ENCODE data around the gene PPP1R1C. TPM values are rescaled to one million over a fixed set of nuclear protein-coding genes. Genes with fewer than 3 reads are reported as not detected.
"Not testable (repeated sequence)": the region's sequence is repeated elsewhere in the genome, so short reads cannot be mapped to it uniquely, and the experiment has no call there.

Gene PPP1R1C
- total RNA-seq, 1 donor from 2014 or later = 3.5 TPM

DNA sequence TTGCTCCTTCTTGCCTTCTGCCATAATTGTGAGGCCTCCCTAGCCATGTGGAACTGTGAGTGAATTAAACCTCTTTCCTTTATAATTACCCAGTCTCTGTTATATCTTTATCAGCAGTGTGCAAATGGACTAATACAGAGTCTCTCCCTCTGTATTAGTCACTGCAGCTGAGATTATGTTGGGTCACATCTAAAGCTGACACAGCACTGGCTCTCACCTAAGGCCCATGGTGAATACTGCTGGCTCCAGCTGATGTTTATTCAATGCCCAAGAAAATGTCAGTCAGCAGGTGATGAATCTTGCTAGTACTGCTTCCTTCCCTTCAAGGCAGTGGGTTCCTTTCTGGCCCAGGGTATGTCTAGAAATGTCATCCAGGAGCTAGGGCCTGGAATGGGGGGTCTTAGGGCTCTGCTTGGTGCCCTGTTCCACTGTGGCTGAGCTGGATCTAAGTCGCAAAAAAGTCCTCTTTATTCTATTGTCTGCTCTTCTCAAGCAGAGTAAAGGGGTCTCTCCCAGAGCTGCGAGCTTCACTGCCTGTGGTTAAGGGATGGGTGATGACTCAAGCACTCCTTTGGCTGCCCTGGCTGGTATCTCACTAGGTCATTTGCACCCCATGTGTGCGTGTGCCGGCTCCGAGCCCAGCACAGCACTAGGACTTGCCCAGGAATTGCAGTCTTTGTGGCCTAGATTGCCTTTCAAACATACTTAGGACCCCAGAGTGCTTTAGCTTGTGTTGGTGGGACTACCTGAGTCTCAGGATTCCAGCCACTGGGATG lies 29.9 kb downstream of the PPP1R1C start:
- DNase-seq (ENCODE audit: low read depth) = peak; percentile 62

DNA sequence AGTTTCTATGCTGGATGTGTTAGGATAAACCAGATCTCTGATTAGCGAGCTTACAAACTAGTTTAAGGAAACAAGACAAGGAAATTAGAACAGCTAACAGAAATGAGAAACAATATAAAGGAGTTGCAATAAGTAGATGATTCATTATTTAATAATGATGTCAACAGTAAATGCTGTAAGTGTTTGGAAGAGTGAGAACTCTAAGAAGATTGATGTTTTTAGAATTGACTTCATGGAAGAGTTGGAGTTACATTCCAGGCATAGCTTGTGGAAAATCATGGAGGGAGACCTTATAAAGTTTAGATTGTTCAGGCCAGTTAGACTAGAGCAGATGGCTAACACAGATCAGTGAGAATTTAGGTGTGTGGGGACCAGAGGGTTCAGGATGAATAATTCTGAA lies 32.6 kb downstream of the PPP1R1C start:
- peak; percentile 76 for DNase-seq (ENCODE audit: low read depth)

- DNase-seq (ENCODE audit: low read depth) = no peak
Observed at GRCh38 chr2:182019731-182020130, 34.1 kb downstream of the PPP1R1C start.

- DNase-seq (ENCODE audit: low read depth) = no peak
Observed at GRCh38 chr2:182020286-182021070, 34.8 kb downstream of the PPP1R1C start.

GRCh38 chr2:182023235-182023634 lies 37.6 kb downstream of the PPP1R1C start:
- DNase-seq (ENCODE audit: low read depth) = no peak

DNA sequence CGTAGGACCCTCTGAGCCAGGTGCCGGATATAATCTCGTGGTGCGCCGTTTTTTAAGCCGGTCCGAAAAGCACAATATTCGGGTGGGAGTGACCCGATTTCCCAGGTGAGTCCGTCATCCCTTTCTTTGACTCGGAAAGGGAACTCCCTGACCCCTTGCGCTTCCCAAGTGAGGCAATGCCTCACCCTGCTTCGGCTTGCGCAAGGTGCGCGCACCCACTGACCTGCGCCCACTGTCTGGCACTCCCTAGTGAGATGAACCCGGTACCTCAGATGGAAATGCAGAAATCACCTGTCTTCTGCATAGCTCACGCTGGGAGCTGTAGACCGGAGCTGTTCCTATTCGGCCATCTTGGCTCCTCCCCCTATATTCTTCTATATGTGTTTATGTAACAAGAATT lies 45.2 kb downstream of the PPP1R1C start:
- DNase-seq (ENCODE audit: low read depth) = not testable (repeated sequence)

- no peak for DNase-seq (ENCODE audit: low read depth)
Observed at GRCh38 chr2:182031956-182032355, 46.3 kb downstream of the PPP1R1C start.

GRCh38 chr2:182033449-182033848 lies 47.8 kb downstream of the PPP1R1C start:
- no peak for DNase-seq (ENCODE audit: low read depth)

GRCh38 chr2:182038576-182038975 lies 52.9 kb downstream of the PPP1R1C start:
- peak; percentile 66 for DNase-seq (ENCODE audit: low read depth)

- DNase-seq (ENCODE audit: low read depth) = no peak
Observed at GRCh38 chr2:182043021-182043420, 57.4 kb downstream of the PPP1R1C start.

DNA sequence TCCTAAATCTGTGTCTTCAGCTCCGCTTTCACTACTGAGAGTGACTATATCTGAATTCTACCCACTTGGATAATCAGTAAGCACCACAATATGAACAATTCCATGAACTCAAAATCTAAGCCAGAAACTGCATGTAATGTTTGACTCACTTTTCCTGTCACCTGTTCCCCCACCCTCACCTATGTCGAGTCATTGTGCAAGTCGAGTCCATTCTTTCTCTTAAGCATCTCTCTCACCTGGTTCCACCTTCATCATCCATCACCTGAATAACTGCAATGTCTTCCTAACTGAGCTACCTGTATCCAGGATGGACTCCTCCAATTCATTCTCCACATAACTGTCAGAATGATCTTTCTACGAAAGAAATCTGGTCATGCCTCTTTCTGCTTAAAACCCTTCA lies 58.2 kb downstream of the PPP1R1C start:
- no peak for DNase-seq (ENCODE audit: low read depth)

- DNase-seq (ENCODE audit: low read depth) = no peak
Observed at GRCh38 chr2:182047544-182047943, 61.9 kb downstream of the PPP1R1C start.

- no peak for DNase-seq (ENCODE audit: low read depth)
Observed at GRCh38 chr2:182048088-182048487, 62.4 kb downstream of the PPP1R1C start.

GRCh38 chr2:182048621-182049020 lies 63.0 kb downstream of the PPP1R1C start:
- DNase-seq (ENCODE audit: low read depth) = no peak

DNA sequence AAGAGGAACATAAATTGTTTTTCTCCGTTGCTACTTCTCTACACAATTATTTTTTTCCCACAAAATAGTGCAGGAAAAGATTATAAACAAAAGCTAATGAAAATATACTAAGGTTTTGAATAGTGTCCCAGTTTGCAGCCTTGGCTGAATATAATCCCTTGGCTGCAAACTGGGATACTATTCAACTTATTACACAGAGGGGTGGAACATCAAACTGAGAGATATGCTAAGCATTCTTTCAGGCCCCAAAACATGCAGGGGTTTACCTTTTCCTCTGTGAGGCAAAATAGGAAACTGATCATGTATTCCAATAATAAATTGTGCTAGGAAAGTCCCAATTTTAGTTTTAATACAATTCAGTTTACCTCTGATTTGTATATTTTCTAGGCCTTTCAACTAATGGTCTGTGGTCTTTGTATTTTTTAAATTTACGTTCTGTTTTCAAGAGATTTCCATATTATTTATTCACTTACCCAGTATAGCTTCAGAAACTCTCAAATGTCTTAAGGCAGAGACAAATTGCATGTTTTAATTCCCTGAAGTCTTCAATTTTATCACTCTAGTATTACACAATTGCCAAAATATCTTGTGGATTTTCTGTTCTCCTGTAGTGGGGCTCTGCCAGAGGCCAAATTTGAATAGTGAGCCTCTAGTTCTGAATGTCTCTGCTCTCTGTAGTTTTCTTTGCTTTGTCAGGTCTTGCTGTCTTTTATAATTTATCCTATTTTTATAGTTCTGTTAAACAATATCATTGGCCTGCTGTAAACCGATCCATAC lies 63.9 kb downstream of the PPP1R1C start:
- no peak for DNase-seq (ENCODE audit: low read depth)

GRCh38 chr2:182050333-182051135 lies 64.9 kb downstream of the PPP1R1C start:
- no peak for DNase-seq (ENCODE audit: low read depth)

- DNase-seq (ENCODE audit: low read depth) = no peak
Observed at GRCh38 chr2:182055993-182056392, 70.3 kb downstream of the PPP1R1C start.

GRCh38 chr2:182057002-182057401 lies 71.3 kb downstream of the PPP1R1C start:
- no peak for DNase-seq (ENCODE audit: low read depth)

- no peak for DNase-seq (ENCODE audit: low read depth)
Observed at GRCh38 chr2:182058056-182058455, 72.4 kb downstream of the PPP1R1C start.

DNA sequence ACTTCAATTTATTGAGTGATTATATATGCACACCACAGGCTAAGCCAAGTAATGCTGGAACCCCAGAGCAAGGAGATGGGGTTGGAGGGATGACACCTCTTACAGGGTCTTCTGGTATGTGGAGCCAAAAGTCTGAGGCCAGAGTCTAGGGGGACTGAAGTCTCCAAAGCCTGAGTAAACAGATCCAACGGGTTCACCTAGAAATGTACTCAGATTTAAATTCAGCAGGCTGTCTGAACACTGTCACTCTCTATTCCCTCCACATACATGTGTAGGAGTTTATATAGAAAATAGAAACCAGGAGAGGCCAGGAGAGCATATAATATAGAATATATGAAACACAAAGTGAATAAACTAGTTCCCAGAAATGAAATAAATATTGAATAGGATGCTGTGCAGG lies 76.1 kb downstream of the PPP1R1C start:
- DNase-seq (ENCODE audit: low read depth) = no peak

- peak; percentile 42 for DNase-seq (ENCODE audit: low read depth)
Observed at GRCh38 chr2:182062329-182062972, 76.8 kb downstream of the PPP1R1C start.
